B cell (primary cell): ENCODE measurements around the gene CDK6. TPM values are rescaled to one million over a fixed set of nuclear protein-coding genes. Genes with fewer than 3 reads are reported as not detected.

Experiments
- ATAC-seq: fragments of 200-7000 bp; cut with Tn5 transposase; one replicate; pipeline ENCODE4 v1.10.0; 2021; ENCODE audit warnings: low read depth, mild to moderate bottlenecking, moderate number of reproducible peaks, moderate library complexity
- CTCF ChIA-PET: fragments of 350-600 bp; sonication (Branson Sonifier 250); formaldehyde crosslinking; loops from one replicate; lab custom pipeline; 2021; ENCODE audit warnings: antibody characterized with exemption, inconsistent platforms; lab: Charles Lee
- POLR2A ChIA-PET: fragments of 350-600 bp; sonication (Branson Sonifier 250); formaldehyde crosslinking; loops from one replicate; lab custom pipeline; 2021; ENCODE audit warnings: antibody characterized with exemption; lab: Charles Lee
- DNase-seq: peaks from one replicate; pipeline ENCODE4 v3.0.0; 2013
- H2AFZ ChIP-seq: 2 replicates; pipeline ENCODE4 v1.6.1; 2012; ENCODE audit warnings: mild to moderate bottlenecking, low read depth, low read length; ENCODE audit not compliant: insufficient read depth, poor library complexity, severe bottlenecking
- H3K27ac ChIP-seq, 2 donors: 1 replicate in 1 of 2; 2 replicates in 1 of 2; pipeline ENCODE4 v1.5.1; 2012 to 2013; ENCODE audit warnings: low read length in 2 of 2, mild to moderate bottlenecking in 2 of 2, moderate library complexity in 1 of 2
- H3K27me3 ChIP-seq, 4 experiments: fragments of 200-600 bp in 1 of 4; sonication (generic) in 1 of 4; replicated peaks in 1 of 4; 1 replicate in 2 of 4; 2 replicates in 2 of 4; pipeline versions ENCODE4 v1.6.1 to v1.7.0; 2013 to 2016; ENCODE audit warnings: low read length in 3 of 4, mild to moderate bottlenecking in 2 of 4, mixed read lengths in 1 of 4, moderate library complexity in 1 of 4; ENCODE audit not compliant: insufficient read depth in 4 of 4, control insufficient read depth in 3 of 4; ENCODE audit errors: control extremely low read depth in 1 of 4
- H3K36me3 ChIP-seq, 2 experiments: replicated peaks in 1 of 2; 1 replicate in 1 of 2; 2 replicates in 1 of 2; pipeline versions ENCODE4 v1.6.1 to v1.7.1; 2013; ENCODE audit warnings: low read length in 1 of 2; ENCODE audit not compliant: insufficient read depth in 2 of 2, control insufficient read depth in 1 of 2; ENCODE audit errors: control extremely low read depth in 1 of 2, extremely low read depth in 1 of 2
- H3K4me1 ChIP-seq, 2 donors: fragments of 200-600 bp in 1 of 2; sonication (generic) in 1 of 2; 1 replicate in 1 of 2; 2 replicates in 1 of 2; pipeline versions ENCODE4 v1.5.1 to v1.6.1; 2013 to 2017; ENCODE audit warnings: low read length in 2 of 2; ENCODE audit not compliant: control insufficient read depth in 2 of 2, insufficient read depth in 2 of 2
- H3K4me2 ChIP-seq: replicated peaks from 2 replicates; pipeline ENCODE3; 2012; ENCODE audit warnings: mild to moderate bottlenecking, low read depth, low read length; ENCODE audit not compliant: poor library complexity, severe bottlenecking
- H3K4me3 ChIP-seq, 5 experiments: fragments of 200-600 bp in 1 of 5; sonication (generic) in 1 of 5; 1 replicate in 3 of 5; 2 replicates in 2 of 5; pipeline versions ENCODE4 v1.5.1 to v1.7.0; 2011 to 2016; ENCODE audit warnings: low read length in 4 of 5, mild to moderate bottlenecking in 4 of 5, low read depth in 2 of 5, control low read depth in 1 of 5, moderate library complexity in 1 of 5; ENCODE audit not compliant: insufficient read depth in 1 of 5; ENCODE audit errors: control extremely low read depth in 1 of 5, extremely low read depth in 1 of 5
- H3K79me2 ChIP-seq: fragments of 200-600 bp; sonication (generic); one replicate; pipeline ENCODE4 v1.6.0; 2016; ENCODE audit warnings: low read length; ENCODE audit not compliant: control insufficient read depth, insufficient read depth
- H3K9ac ChIP-seq: fragments of 200-600 bp; sonication (generic); 2 replicates; pipeline ENCODE4 v1.6.1; 2017; ENCODE audit warnings: mild to moderate bottlenecking, low read length, moderate library complexity
- H3K9me3 ChIP-seq, 3 donors: one replicate each; pipeline versions ENCODE4 v1.6.1 to v1.7.1; 2013; ENCODE audit warnings: low read length in 2 of 3; ENCODE audit not compliant: control insufficient read depth in 2 of 3, insufficient read depth in 1 of 3; ENCODE audit errors: control extremely low read depth in 1 of 3
- H4K20me1 ChIP-seq: 2 replicates; pipeline ENCODE4 v1.6.0; 2012; ENCODE audit warnings: mild to moderate bottlenecking, low read length; ENCODE audit not compliant: insufficient read depth, control insufficient read depth, poor library complexity, severe bottlenecking
- H3K27ac Mint-ChIP-seq: one replicate; pipeline ENCODE4 v1.8.0; 2021; ENCODE audit warnings: mixed read lengths
- H3K27me3 Mint-ChIP-seq: one replicate; pipeline ENCODE4 v1.8.0; 2021; ENCODE audit warnings: mixed read lengths
- H3K4me1 Mint-ChIP-seq: one replicate; pipeline ENCODE4 v1.8.0; 2021; ENCODE audit warnings: mixed read lengths
- H3K4me3 Mint-ChIP-seq: one replicate; pipeline ENCODE4 v1.8.0; 2021; ENCODE audit warnings: mixed read lengths
- H3K9me3 Mint-ChIP-seq: one replicate; pipeline ENCODE4 v1.8.0; 2022; ENCODE audit warnings: mixed read lengths; ENCODE audit not compliant: insufficient read depth
- CTCF ChIP-seq: fragments of 200-600 bp; IDR thresholded peaks from one replicate; pipeline ENCODE4 v1.8.0; 2022; ENCODE audit warnings: antibody characterized with exemption, mild to moderate bottlenecking
- EZH2 ChIP-seq: IDR thresholded peaks from 2 replicates; pipeline ENCODE4 v1.6.1; 2012; ENCODE audit warnings: borderline replicate concordance, low read depth, mild to moderate bottlenecking, moderate library complexity, low read length; ENCODE audit not compliant: insufficient read depth, poor library complexity, severe bottlenecking
- WGBS: methylation state at CpG from one replicate; pipeline ENCODE4 v1.1.5; 2013; ENCODE audit warnings: missing lambda C conversion rate; ENCODE audit not compliant: insufficient coverage; 5-methylcytosine and 5-hydroxymethylcytosine counted together
- intact Hi-C: fragments of 100-400 bp; cut with micrococcal nuclease; formaldehyde crosslinking; loops from one replicate; pipeline ENCODE4 v1.10.0; 2022
- polyA plus RNA-seq: library from polyadenylated mRNA; depleted of rRNA; stranded (reverse); fragments of >200 nt; gene quantifications from 2 replicates; pipeline ENCODE4 v1.2.3, GENCODE V29; 2012
- total RNA-seq, 2 donors: library from RNA; stranded (reverse); fragments of 120-200 nt in 1 of 2; gene quantifications; 1 replicate in 1 of 2; 2 replicates in 1 of 2; pipeline versions ENCODE4 v1.2.3 to v1.2.4, GENCODE V29; 2013 to 2022

CDK6 gene
- total and polyA plus RNA-seq, 2 donors (not counting 1 experiment from before 2014, with no cell fraction given) = 3.0 to 14.6 TPM

DNA sequence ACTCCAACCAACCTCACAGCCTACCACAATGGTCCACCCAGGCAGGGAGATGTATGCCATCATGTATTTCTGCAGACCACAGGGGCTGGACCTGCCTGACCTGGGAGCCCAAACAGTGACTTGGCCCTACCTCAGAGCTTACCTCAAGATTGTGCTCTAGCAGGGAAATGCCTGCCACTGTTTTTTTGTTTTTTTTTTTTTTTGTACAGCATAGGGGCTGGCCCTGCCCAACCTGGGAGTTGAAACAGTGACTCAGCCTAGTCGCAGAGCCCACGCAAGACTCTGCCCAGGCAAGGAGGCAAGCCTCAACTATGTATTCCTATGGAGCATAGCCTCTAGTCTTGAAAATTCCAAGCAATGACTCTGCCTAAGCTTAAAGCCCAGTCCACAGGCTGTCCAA, 39.3 kb upstream of the CDK6 start:
- H3K27me3 Mint-ChIP-seq = no peaks in the 10 kb centered on the region
- Histone ChIP-seq H3K9me3 (peaks cover 0 to 3% (median 0%) of the 10 kb centered on the region in 3 donors), H3K4me2 (no peak overlapping the region), H3K36me3 (no peaks in the 10 kb centered on the region), H2AFZ (no peak overlapping the region), H4K20me1 (no peaks in the 10 kb centered on the region), H3K9ac (no peak overlapping the region), H3K4me1 (no peaks in the 10 kb centered on the region), H3K79me2 (no peaks in the 10 kb centered on the region), H3K27ac (no peak overlapping the region), H3K4me3 (no peak overlapping the region), H3K27me3 (no peaks in the 10 kb centered on the region)
- DNase-seq (no peak), ATAC-seq (no peak)
- TF ChIP-seq CTCF (no peak), EZH2 (no peak)
- ChIA-PET CTCF (interaction anchor here (0.6 to 0.7 kb wide), 2 partner anchors 60 to 459 kb away, joined by 3 read pairs; no protein-coding TSS in a partner anchor), POLR2A (no interaction called here)
- H3K4me3 Mint-ChIP-seq = no peak overlapping the region
- H3K9me3 Mint-ChIP-seq = no peaks in the 10 kb centered on the region
- no peaks in the 10 kb centered on the region for H3K4me1 Mint-ChIP-seq
- no peak overlapping the region for H3K27ac Mint-ChIP-seq
- intact Hi-C loops = no loop called here
- WGBS = 70% methylated on average over 2 of the region's 2 CpGs

GRCh38 chr7:92875173-92875572, 38.8 kb upstream of the CDK6 start:
- H3K4me1 Mint-ChIP-seq = no peaks in the 10 kb centered on the region
- WGBS = no CpG with 5 or more reads among the region's 1 CpG

More at GRCh38 chr7:92875173-92875572, 38.8 kb upstream of the CDK6 start:
- no peaks in the 10 kb centered on the region for H3K9me3 ChIP-seq
- intact Hi-C loops = no loop called here
- no peak for ATAC-seq
- ChIA-PET POLR2A (no interaction called here), CTCF (interaction anchor here (0.6 to 0.7 kb wide), 2 partner anchors 60 to 460 kb away, joined by 3 read pairs; no protein-coding TSS in a partner anchor)
- no peak overlapping the region for H3K9ac ChIP-seq
- no peaks in the 10 kb centered on the region for H3K9me3 Mint-ChIP-seq
- no peaks in the 10 kb centered on the region for H3K27me3 Mint-ChIP-seq
- no peaks in the 10 kb centered on the region for H3K36me3 ChIP-seq
- H4K20me1 ChIP-seq = no peaks in the 10 kb centered on the region
- no peak overlapping the region for H2AFZ ChIP-seq
- no peaks in the 10 kb centered on the region for H3K27me3 ChIP-seq
- no peak overlapping the region for H3K4me2 ChIP-seq
- no peak overlapping the region for H3K4me3 ChIP-seq
- no peak for DNase-seq
- no peaks in the 10 kb centered on the region for H3K4me1 ChIP-seq
- no peak overlapping the region for H3K27ac ChIP-seq
- TF ChIP-seq EZH2 (no peak), CTCF (no peak)
- no peak overlapping the region for H3K27ac Mint-ChIP-seq
- no peak overlapping the region for H3K4me3 Mint-ChIP-seq
- H3K79me2 ChIP-seq = no peaks in the 10 kb centered on the region
